Measurements from ENCODE around the gene RNF130.

- TF ChIP-seq CTCF (IDR thresholded peaks at IDR 0.05; ENCODE audit: poor library complexity, severe bottlenecking) (no peak), MXI1 (conservative IDR thresholded peaks at IDR 0.05; ENCODE audit: poor library complexity, severe bottlenecking) (no peak), REST (IDR thresholded peaks at IDR 0.05; ENCODE audit: borderline replicate concordance) (no peak), RAD21 (conservative IDR thresholded peaks at IDR 0.05) (no peak)
These were observed 11.4 kb downstream of the RNF130 start for GRCh38 chr5:180060192-180060591.

All from neural cell (in vitro differentiated cells).